ENCODE results near the gene GAPVD1.
"Not testable (repeated sequence)": the region's sequence is repeated elsewhere in the genome, so short reads cannot be mapped to it uniquely, and the experiment has no call there.

The GAPVD1 gene

GRCh38 chr9:125246261-125246667 is 15.4 kb upstream of the GAPVD1 start:
- no peak for DNase-seq
- in situ Hi-C loops (cut with MboI; ENCODE audit: low pct_unique_long_range_greater_than_20kb, low sequenced_read_pairs) = no loop called here

GRCh38 chr9:125254231-125254630 is 7.4 kb upstream of the GAPVD1 start:
- in situ Hi-C loops (cut with MboI; ENCODE audit: low pct_unique_long_range_greater_than_20kb, low sequenced_read_pairs) = no loop called here

GRCh38 chr9:125255781-125256391 is 5.7 kb upstream of the GAPVD1 start:
- peak; percentile 61 for DNase-seq
- in situ Hi-C loops (cut with MboI; ENCODE audit: low pct_unique_long_range_greater_than_20kb, low sequenced_read_pairs) = no loop called here

More at GRCh38 chr9:125254231-125254630, 7.4 kb upstream of the GAPVD1 start:
- no peak for DNase-seq

GRCh38 chr9:125258160-125258785 is 3.4 kb upstream of the GAPVD1 start:
- in situ Hi-C loops (cut with MboI; ENCODE audit: low pct_unique_long_range_greater_than_20kb, low sequenced_read_pairs) = no loop called here
- no peak for DNase-seq

- in situ Hi-C loops (cut with MboI; ENCODE audit: low pct_unique_long_range_greater_than_20kb, low sequenced_read_pairs) = no loop called here
- DNase-seq = peak; percentile 84
These were observed 2.6 kb upstream of the GAPVD1 start for GRCh38 chr9:125258832-125259534.

- DNase-seq = no peak
- in situ Hi-C loops (cut with MboI; ENCODE audit: low pct_unique_long_range_greater_than_20kb, low sequenced_read_pairs) = no loop called here
These were observed 1.1 kb upstream of the GAPVD1 start for GRCh38 chr9:125260561-125260960.

- in situ Hi-C loops (cut with MboI; ENCODE audit: low pct_unique_long_range_greater_than_20kb, low sequenced_read_pairs) = no loop called here
- DNase-seq = peak; percentile 47
These were observed 817 bp downstream of the GAPVD1 start for GRCh38 chr9:125262294-125262991.

GRCh38 chr9:125264068-125264467 is 2.4 kb downstream of the GAPVD1 start:
- DNase-seq; in situ Hi-C loops (cut with MboI; ENCODE audit: low pct_unique_long_range_greater_than_20kb, low sequenced_read_pairs): not testable (repeated sequence)

GRCh38 chr9:125268394-125269013 is 6.9 kb downstream of the GAPVD1 start:
- in situ Hi-C loops (cut with MboI; ENCODE audit: low pct_unique_long_range_greater_than_20kb, low sequenced_read_pairs) = no loop called here
- DNase-seq = no peak

GRCh38 chr9:125269014-125269397 is 7.4 kb downstream of the GAPVD1 start:
- DNase-seq = no peak
- in situ Hi-C loops (cut with MboI; ENCODE audit: low pct_unique_long_range_greater_than_20kb, low sequenced_read_pairs) = no loop called here

- DNase-seq = no peak
- in situ Hi-C loops (cut with MboI; ENCODE audit: low pct_unique_long_range_greater_than_20kb, low sequenced_read_pairs) = no loop called here
These were observed 9.5 kb downstream of the GAPVD1 start for GRCh38 chr9:125271081-125271480.

GRCh38 chr9:125272697-125273096 is 11.1 kb downstream of the GAPVD1 start:
- in situ Hi-C loops (cut with MboI; ENCODE audit: low pct_unique_long_range_greater_than_20kb, low sequenced_read_pairs) = no loop called here
- DNase-seq = no peak

GRCh38 chr9:125276771-125277170 is 15.1 kb downstream of the GAPVD1 start:
- in situ Hi-C loops (cut with MboI; ENCODE audit: low pct_unique_long_range_greater_than_20kb, low sequenced_read_pairs) = no loop called here
- DNase-seq = no peak

- no peak for DNase-seq
- in situ Hi-C loops (cut with MboI; ENCODE audit: low pct_unique_long_range_greater_than_20kb, low sequenced_read_pairs) = no loop called here
These were observed 15.8 kb downstream of the GAPVD1 start for GRCh38 chr9:125277411-125277810.

- no peak for DNase-seq
- in situ Hi-C loops (cut with MboI; ENCODE audit: low pct_unique_long_range_greater_than_20kb, low sequenced_read_pairs) = no loop called here
These were observed 19.3 kb downstream of the GAPVD1 start for GRCh38 chr9:125280945-125281344.

- in situ Hi-C loops (cut with MboI; ENCODE audit: low pct_unique_long_range_greater_than_20kb, low sequenced_read_pairs) = no loop called here
- DNase-seq = no peak
These were observed 23.2 kb downstream of the GAPVD1 start for GRCh38 chr9:125284855-125285254.

GRCh38 chr9:125286935-125287433 is 25.4 kb downstream of the GAPVD1 start:
- DNase-seq; in situ Hi-C loops (cut with MboI; ENCODE audit: low pct_unique_long_range_greater_than_20kb, low sequenced_read_pairs): not testable (repeated sequence)

- in situ Hi-C loops (cut with MboI; ENCODE audit: low pct_unique_long_range_greater_than_20kb, low sequenced_read_pairs) = no loop called here
- peak; percentile 27 for DNase-seq
These were observed 31.5 kb downstream of the GAPVD1 start for GRCh38 chr9:125293134-125293533.

- no peak for DNase-seq
- in situ Hi-C loops (cut with MboI; ENCODE audit: low pct_unique_long_range_greater_than_20kb, low sequenced_read_pairs) = no loop called here
These were observed 34.0 kb downstream of the GAPVD1 start for GRCh38 chr9:125295657-125296056.
